GM19438 (cell line): ENCODE data around the gene ABCC2.
"Not testable (repeated sequence)": the region's sequence is repeated elsewhere in the genome, so short reads cannot be mapped to it uniquely, and the experiment has no call there.

Experiments used
- ATAC-seq: cut with Tn5 transposase; IDR thresholded peaks from one replicate; pipeline ENCODE4 v1.9.1; 2021; ENCODE audit warnings: low read depth; ENCODE audit not compliant: unreplicated experiment

The ABCC2 gene

DNA sequence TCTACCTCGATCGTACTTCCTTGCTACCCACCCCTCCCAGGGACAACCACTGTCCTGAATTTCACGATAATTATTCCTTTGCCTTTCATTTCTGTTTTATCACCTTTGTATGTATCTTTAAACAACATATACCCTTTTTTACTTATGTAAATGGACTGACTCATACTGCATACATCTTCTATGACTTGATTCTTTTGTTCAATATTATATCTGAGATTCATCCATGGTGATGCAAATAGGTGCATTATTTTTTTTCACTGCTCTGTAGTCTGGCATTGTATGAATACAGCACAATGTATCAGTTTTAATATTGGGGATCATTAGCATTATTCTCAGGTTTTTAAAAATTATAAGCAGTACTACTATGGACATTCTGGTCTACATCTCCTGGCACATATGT, 69.4 kb downstream of the ABCC2 start:
- ATAC-seq, result no peak

- ATAC-seq, result no peak
These were observed 70.2 kb downstream of the ABCC2 start for GRCh38 chr10:99852481-99853213.

DNA sequence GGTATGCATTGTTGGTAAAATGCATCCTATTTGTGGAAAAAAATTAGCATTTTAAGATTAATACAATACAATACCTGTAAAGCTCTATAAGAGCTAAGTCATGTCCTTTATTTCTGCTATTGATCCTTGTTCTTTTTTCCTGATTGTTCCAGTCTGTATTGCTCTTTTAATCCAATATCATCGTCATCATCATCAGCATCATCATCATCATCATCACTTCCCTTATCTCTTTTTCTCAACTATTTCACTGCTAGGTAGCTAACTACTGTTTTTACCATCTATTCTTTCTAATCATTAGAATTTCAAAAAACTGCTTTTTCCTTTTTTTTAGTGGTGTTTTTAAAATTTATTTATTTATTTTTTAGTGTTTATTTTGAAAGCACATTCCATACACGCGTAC, 71.2 kb downstream of the ABCC2 start:
- no peak for ATAC-seq

DNA sequence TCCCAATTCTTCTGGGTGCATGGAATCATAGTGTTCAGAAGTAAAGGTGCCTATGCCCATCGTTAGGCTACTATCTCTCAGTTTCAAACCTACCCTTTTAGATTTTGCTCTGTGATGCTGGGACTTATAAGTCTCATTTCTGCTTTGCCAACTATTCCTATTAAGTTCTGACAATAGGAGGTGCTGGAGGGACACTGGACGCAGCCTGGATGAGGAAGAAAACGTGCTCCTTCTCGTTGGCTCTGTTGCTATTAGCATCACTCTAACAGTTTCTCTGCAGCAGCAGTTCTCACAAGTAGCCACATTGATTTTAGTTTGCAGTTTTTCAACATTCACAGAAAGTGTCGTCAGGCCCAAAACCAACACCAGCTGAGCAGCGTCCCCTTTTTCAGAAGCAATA, 72.4 kb downstream of the ABCC2 start:
- ATAC-seq, result no peak

DNA sequence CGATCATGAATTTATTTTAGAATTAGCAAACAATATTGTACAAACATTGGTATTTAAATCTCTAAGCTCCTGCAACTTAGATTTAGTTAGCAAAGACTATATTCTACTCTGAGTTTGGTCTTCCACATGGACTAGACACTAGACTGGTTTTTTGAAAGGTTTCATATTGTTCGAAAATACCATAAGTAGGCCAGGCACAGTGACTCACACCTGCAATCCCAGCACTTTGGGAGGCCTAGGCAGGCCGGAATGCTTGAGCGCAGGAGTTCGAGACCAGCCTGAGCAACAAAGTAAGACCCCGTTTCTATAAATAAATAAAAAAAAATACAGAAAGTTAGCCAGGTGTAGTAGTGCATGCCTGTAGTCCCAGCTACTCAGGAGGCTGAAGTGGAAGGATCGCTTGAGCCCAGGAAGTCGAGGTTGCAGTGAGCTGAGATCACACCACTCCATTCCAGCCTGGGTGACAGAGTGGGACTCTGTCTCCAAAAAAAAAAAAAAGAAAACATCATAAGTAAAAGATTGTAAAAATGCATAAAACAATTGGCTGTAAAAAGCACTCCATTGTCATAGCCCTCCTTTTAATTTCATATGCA, 73.1 kb downstream of the ABCC2 start:
- ATAC-seq, result no peak

GRCh38 chr10:99858849-99859248, 76.4 kb downstream of the ABCC2 start:
- no peak for ATAC-seq

GRCh38 chr10:99859585-99859984, 77.1 kb downstream of the ABCC2 start:
- no peak for ATAC-seq

DNA sequence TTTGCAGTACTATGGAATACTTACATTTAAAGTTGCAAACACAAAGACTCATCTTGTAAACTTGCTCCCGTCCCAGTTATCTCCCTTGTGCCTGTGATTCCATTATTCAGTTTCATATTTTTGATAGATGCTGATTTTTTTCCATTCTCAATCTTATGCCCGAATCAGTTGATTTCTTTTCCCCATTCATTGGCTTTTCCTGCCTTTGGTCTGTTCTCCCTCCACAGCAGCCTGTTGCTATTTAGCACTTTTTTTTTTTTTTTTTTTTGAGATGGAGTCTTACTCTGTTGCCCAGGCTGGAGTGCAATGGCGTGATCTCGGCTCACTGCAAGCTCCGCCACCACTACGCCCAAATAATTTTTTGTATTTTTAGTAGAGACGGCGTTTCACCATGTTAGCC, 78.0 kb downstream of the ABCC2 start:
- ATAC-seq, result no peak

DNA sequence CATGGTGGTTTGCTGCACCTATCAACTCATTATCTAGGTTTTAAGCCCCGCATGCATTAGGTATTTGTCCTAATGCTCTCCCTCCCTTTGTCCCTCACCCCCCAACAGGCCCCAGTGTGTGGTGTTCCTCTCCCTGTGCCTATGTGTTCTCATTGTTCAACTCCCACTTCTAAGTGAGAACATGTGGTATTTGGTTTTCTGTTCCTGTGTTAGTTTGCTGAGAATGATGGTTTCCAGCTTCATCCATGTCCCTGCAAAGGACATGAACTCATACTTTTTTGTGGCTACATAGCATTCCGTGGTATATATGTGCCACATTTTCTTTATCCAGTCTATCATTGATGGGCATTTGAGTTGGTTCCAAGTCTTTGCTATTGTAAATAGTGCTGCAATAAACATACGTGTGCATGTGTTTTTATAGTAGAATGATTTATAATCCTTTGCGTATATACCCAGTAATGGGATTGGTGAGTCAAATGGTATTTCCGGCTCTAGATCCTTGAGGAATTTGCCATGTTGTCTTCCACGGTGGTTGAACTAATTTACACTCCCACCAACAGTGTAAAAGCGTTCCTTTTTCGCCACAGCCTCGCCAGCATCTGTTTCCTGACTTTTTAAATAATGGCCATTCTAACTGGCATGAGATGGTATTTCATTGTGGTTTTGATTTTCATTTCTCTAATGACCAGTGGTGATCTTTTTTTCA, 81.2 kb downstream of the ABCC2 start:
- not testable (repeated sequence) for ATAC-seq

GRCh38 chr10:99867250-99867649, 84.8 kb downstream of the ABCC2 start:
- not testable (repeated sequence) for ATAC-seq

DNA sequence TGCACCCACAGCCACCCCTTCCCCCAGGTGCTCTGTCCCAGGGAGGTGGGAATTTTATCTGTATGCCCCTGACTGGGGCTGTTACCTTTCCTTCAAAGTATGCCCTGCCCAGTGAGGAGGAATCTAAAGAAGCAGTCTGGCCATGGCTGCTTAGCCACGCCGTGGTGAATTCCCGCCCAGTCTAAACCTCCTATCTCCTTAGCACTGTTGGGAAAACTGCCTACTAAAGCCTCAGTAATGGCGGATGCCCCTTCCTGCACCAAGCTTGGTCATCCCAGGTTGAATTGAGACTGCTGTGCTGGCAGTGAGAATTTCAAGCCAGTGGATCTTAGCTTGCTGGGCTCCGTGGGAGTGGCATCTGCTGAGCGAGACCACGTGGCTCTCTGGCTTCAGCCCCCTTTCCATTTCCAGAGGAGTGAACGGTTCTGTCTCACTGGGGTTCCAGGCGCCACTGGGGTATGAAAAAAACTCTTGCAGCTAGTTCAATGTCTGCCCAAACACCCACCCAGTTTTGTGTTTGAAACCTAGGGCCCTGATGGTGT, 87.2 kb downstream of the ABCC2 start:
- ATAC-seq, result no peak

DNA sequence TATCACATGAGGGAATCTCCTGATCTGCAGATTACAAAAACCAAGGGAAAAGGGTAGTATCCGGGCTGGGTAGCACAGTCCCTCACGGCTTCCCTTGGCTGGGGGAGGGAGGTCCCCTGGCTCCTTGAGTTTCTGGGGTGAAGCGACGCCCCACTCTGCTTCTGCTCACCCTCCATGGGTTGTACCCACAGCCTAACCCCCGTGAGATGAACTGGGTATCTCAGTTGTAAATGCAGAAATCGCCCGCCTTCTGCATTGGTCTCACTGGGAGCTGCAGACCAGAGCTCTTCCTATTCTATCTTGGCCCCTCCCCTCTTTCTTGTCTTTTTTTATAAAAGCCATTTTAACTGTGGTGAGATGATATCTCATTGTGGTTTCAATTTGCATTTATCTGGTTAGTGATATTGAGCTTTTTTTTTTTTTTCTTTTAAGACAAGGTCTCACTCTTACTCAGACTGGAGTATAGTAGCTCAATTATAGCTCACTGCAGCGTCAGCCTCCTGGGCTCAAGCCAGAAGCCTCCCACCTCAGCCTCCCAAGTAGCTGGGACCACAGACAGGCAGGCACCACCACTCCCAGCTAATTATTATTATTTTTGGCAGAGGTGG, 87.8 kb downstream of the ABCC2 start:
- no peak for ATAC-seq

DNA sequence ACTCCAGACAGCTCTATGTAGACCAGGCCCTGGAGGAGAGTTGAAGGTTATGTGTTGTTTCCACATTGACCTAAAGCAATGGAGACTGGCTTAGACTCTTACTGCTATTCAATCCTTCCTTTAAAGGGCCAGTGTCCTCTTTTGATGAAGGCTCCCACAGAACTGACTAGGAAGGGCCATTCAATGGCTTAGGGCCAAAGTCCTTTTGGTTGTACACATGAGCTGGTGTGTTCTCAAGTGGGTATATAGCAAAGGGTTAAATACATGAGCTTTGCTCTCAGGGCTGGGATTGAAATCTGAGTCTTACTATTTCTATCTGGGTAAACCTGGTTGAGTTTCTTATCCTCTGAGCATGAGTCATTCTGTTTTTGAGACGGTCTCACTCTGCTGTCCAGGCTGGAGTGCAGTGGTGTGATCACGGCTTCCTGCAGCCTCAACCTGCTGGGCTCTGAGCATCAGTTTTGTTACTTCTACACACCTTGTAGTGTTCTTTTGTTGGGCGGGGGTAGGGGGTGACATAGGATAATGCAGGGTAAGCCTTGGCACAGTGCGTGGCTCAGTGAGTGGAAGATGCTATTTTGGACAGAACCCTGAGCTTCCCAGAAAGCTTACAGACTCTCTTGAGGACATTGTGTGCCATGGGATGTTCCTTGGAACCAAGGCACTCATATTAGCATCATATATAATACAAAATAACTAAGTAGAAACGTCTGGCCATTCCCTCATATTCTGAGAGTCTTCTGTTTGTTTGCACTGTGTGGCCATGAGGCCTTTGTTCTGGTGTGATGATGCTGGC, 90.1 kb downstream of the ABCC2 start:
- no peak for ATAC-seq

GRCh38 chr10:99873846-99874245, 91.4 kb downstream of the ABCC2 start:
- ATAC-seq, result no peak

- no peak for ATAC-seq
These were observed 92.1 kb downstream of the ABCC2 start for GRCh38 chr10:99874341-99875085.

DNA sequence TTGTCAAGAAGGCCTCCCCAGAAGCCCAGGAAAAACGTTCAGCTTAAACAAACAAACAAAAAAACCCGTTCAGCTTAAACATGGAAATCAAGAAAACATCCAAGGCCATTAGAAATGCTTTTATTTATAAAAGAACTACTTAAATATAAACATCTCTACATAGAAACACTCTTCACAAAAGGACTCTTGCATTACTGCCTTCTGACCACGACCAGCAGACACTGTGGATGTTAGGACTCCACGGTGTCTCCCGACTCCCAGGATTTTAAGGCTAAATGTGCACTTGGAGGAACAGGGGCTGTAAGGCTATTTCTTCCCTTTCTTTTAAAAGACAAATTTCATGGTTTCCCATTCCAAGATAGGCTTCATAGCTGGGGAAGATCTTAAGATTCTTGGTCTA, 93.0 kb downstream of the ABCC2 start:
- no peak for ATAC-seq

- no peak for ATAC-seq
These were observed 97.8 kb downstream of the ABCC2 start for GRCh38 chr10:99880080-99880835.

DNA sequence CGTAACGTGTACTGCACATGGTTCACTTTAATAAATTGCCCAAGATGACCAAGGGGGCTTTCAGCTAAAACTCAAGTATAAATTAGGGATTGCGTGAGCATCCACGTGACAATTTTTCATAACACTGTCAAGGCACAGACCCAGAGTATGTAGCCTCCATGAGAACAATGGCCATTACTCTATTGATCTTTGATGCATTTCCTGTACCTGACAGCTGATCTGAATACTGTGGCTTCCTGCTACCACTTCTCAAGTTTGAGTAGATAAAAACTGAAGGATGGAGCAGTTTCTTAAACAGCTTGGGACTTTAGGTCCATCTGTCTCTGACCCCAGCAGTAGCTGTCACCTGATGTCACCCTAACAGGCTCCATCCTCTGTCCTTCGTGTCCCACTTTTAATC, 98.9 kb downstream of the ABCC2 start:
- ATAC-seq, result no peak

- ATAC-seq, result no peak
These were observed 101.1 kb downstream of the ABCC2 start for GRCh38 chr10:99883523-99883922.
